ENCODE results near the gene LPCAT2.

DNA sequence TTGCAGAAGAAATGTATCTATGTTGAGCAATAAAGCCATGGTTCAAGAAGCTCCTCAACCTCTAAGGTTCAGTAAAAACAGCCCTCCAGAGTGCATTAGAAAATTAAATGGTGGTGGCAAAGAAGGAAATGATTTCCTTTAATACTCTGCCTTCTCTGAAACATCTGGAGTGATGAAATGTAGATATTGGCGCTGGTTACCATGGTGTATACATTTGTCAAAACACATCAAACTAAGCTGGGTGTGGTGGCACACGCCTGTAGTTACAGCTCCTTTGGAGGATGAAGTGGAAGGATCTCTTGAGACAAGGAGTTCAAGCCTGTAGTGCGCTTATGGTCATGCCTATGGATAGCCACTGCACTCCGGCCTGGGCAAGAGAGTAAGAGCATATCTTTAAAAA is 63.6 kb downstream of the LPCAT2 start:
- TF ChIP-seq, protein P1, sequence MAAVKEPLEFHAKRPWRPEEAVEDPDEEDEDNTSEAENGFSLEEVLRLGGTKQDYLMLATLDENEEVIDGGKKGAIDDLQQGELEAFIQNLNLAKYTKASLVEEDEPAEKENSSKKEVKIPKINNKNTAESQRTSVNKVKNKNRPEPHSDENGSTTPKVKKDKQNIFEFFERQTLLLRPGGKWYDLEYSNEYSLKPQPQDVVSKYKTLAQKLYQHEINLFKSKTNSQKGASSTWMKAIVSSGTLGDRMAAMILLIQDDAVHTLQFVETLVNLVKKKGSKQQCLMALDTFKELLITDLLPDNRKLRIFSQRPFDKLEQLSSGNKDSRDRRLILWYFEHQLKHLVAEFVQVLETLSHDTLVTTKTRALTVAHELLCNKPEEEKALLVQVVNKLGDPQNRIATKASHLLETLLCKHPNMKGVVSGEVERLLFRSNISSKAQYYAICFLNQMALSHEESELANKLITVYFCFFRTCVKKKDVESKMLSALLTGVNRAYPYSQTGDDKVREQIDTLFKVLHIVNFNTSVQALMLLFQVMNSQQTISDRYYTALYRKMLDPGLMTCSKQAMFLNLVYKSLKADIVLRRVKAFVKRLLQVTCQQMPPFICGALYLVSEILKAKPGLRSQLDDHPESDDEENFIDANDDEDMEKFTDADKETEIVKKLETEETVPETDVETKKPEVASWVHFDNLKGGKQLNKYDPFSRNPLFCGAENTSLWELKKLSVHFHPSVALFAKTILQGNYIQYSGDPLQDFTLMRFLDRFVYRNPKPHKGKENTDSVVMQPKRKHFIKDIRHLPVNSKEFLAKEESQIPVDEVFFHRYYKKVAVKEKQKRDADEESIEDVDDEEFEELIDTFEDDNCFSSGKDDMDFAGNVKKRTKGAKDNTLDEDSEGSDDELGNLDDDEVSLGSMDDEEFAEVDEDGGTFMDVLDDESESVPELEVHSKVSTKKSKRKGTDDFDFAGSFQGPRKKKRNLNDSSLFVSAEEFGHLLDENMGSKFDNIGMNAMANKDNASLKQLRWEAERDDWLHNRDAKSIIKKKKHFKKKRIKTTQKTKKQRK (IDR thresholded peaks at IDR 0.05; ENCODE audit: low read length), result no peak
- TF ChIP-seq EP300 (IDR thresholded peaks at IDR 0.05; ENCODE audit: low read depth in 2 of 2, low read length in 2 of 2) (no peak), EP300 (CRISPR knock-in tag; IDR thresholded peaks at IDR 0.05; ENCODE audit: borderline replicate concordance) (no peak), ARID2 (CRISPR knock-in tag; IDR thresholded peaks at IDR 0.05; ENCODE audit: borderline replicate concordance) (no peak), MIER2 (CRISPR knock-in tag; IDR thresholded peaks at IDR 0.05) (no peak), POLR2AphosphoS5 (IDR thresholded peaks at IDR 0.05; ENCODE audit: low read depth, low read length) (no peak), NFE2L1 (CRISPR knock-in tag; IDR thresholded peaks at IDR 0.05; ENCODE audit: borderline replicate concordance) (no peak)
- TF ChIP-seq, protein P2, sequence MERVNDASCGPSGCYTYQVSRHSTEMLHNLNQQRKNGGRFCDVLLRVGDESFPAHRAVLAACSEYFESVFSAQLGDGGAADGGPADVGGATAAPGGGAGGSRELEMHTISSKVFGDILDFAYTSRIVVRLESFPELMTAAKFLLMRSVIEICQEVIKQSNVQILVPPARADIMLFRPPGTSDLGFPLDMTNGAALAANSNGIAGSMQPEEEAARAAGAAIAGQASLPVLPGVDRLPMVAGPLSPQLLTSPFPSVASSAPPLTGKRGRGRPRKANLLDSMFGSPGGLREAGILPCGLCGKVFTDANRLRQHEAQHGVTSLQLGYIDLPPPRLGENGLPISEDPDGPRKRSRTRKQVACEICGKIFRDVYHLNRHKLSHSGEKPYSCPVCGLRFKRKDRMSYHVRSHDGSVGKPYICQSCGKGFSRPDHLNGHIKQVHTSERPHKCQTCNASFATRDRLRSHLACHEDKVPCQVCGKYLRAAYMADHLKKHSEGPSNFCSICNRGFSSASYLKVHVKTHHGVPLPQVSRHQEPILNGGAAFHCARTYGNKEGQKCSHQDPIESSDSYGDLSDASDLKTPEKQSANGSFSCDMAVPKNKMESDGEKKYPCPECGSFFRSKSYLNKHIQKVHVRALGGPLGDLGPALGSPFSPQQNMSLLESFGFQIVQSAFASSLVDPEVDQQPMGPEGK (CRISPR knock-in tag; IDR thresholded peaks at IDR 0.05), result no peak

Measured in HepG2 (cell line).